ENCODE data around the gene CTNNB1.

The CTNNB1 gene

GRCh38 chr3:41193794-41194539, 5.3 kb upstream of the CTNNB1 start:
- DNase-seq (ENCODE audit: low spot score): no peak

- DNase-seq (ENCODE audit: low spot score): no peak
Measured at GRCh38 chr3:41194701-41195100, 4.6 kb upstream of the CTNNB1 start.

GRCh38 chr3:41195946-41196345, 3.4 kb upstream of the CTNNB1 start:
- DNase-seq (ENCODE audit: low spot score): no peak

- DNase-seq (ENCODE audit: low spot score): no peak
Measured at GRCh38 chr3:41196499-41197410, 2.5 kb upstream of the CTNNB1 start.

- DNase-seq (ENCODE audit: low spot score): no peak
Measured at GRCh38 chr3:41198046-41198445, 1.3 kb upstream of the CTNNB1 start.

GRCh38 chr3:41198526-41198925, 779 bp upstream of the CTNNB1 start:
- DNase-seq (ENCODE audit: low spot score): no peak

- DNase-seq (ENCODE audit: low spot score): peak; percentile 30
Measured at GRCh38 chr3:41199866-41200668, 762 bp downstream of the CTNNB1 start.

GRCh38 chr3:41200669-41201021, 1.3 kb downstream of the CTNNB1 start:
- DNase-seq (ENCODE audit: low spot score): peak; percentile 44

- DNase-seq (ENCODE audit: low spot score): no peak
Measured at GRCh38 chr3:41202075-41202833, 2.9 kb downstream of the CTNNB1 start.

- DNase-seq (ENCODE audit: low spot score): peak; percentile 60
Measured at GRCh38 chr3:41202834-41203345, 3.6 kb downstream of the CTNNB1 start.

GRCh38 chr3:41204369-41204768, 5.1 kb downstream of the CTNNB1 start:
- DNase-seq (ENCODE audit: low spot score): no peak

GRCh38 chr3:41205591-41205990, 6.3 kb downstream of the CTNNB1 start:
- DNase-seq (ENCODE audit: low spot score): no peak

- no peak for DNase-seq (ENCODE audit: low spot score)
Measured at GRCh38 chr3:41207355-41207754, 8.1 kb downstream of the CTNNB1 start.

GRCh38 chr3:41208507-41209220, 9.4 kb downstream of the CTNNB1 start:
- DNase-seq (ENCODE audit: low spot score): no peak

- no peak for DNase-seq (ENCODE audit: low spot score)
Measured at GRCh38 chr3:41209646-41210045, 10.3 kb downstream of the CTNNB1 start.

- DNase-seq (ENCODE audit: low spot score): no peak
Measured at GRCh38 chr3:41210966-41211365, 11.7 kb downstream of the CTNNB1 start.

- DNase-seq (ENCODE audit: low spot score): no peak
Measured at GRCh38 chr3:41212088-41212487, 12.8 kb downstream of the CTNNB1 start.

GRCh38 chr3:41213588-41213987, 14.3 kb downstream of the CTNNB1 start:
- DNase-seq (ENCODE audit: low spot score): no peak

GRCh38 chr3:41216422-41216821, 17.1 kb downstream of the CTNNB1 start:
- DNase-seq (ENCODE audit: low spot score): no peak

- no peak for DNase-seq (ENCODE audit: low spot score)
Measured at GRCh38 chr3:41216993-41217392, 17.7 kb downstream of the CTNNB1 start.

- DNase-seq (ENCODE audit: low spot score): no peak
Measured at GRCh38 chr3:41219424-41219823, 20.1 kb downstream of the CTNNB1 start.

All from kidney capillary endothelial cell (primary cell).